ENCODE measurements around the gene SLC22A5. TPM values are rescaled to one million over a fixed set of nuclear protein-coding genes. Genes with fewer than 3 reads are reported as not detected.

SLC22A5 gene
- total and polyA plus RNA-seq, 2 of the 8 experiments (the other 6 are each of a cell fraction or from before 2014, with no cell fraction given) = 4.0 to 9.0 TPM

DNA sequence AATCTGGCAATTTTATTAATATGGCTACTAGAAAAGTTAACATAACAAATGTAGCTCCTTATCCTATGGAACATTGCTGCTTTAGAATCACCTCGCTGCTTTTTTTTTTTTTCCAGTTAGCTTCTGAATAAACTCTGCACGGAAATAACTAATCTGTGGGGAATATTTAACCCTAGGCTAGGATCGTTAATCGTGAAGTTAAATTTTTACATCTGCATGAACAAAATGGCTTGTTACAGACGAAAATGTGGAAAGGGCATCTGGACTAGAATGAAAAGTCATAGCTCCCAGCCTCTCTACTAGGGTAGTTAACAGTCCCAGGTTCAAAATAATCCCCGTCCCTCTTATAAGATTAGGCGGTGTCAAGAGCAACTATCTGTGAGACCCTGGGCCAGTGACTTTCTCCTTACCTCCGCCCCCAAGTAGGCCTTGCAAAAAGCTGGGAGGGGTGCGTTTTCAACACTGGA is 470 bp upstream of the SLC22A5 start:
- no peaks in the 10 kb centered on the region for H3K36me3 ChIP-seq (ENCODE audit: control insufficient read depth in 2 of 4, insufficient read depth in 4 of 4, low read length in 3 of 4)
- peak overlapping the region in 2 of 4 experiments; percentile 34 to 50; a peak in 4 of 7 replicates for H3K9ac ChIP-seq (replicated peaks in 1 of 4; ENCODE audit: extremely low read depth in 1 of 4, low read depth in 3 of 4, low read length in 3 of 4)
- 21% methylated on average over 9 of the region's 9 CpGs; no CpG with 5 or more reads in 1 of the 2 experiments for WGBS, 2 experiments (ENCODE audit: extremely low coverage in 1 of 2, insufficient coverage in 1 of 2, insufficient read length in 1 of 2, insufficient replicate concordance in 2 of 2, low coverage in 1 of 2, low lambda C conversion rate in 2 of 2, missing lambda C conversion rate in 1 of 2)
- no peak overlapping the region for H4K5ac ChIP-seq (ENCODE audit: insufficient read length, low read depth, low read length)
- H3K9me3 ChIP-seq (ENCODE audit: insufficient read depth in 2 of 2, low read depth in 1 of 2, low read length in 1 of 2) = no peaks in the 10 kb centered on the region
- peak overlapping the region; percentile 47 to 72 (median 60) for H3K4me3 ChIP-seq (ENCODE audit: extremely low read depth in 1 of 4, insufficient read depth in 2 of 4, low read depth in 3 of 4, low read length in 4 of 4)
- peak overlapping the region; percentile 72 to 79 for H3K4me2 ChIP-seq (ENCODE audit: insufficient read depth in 1 of 2, low read depth in 2 of 2, low read length in 2 of 2)
- H3K27ac ChIP-seq (ENCODE audit: low read depth, low read length) = no peak overlapping the region
- H2AK5ac ChIP-seq (ENCODE audit: low read depth, low read length) = no peak overlapping the region
- H4K8ac ChIP-seq (ENCODE audit: extremely low read depth, insufficient read depth, low read length) = peak overlapping the region; percentile 85
- CTCF ChIA-PET (ENCODE audit: partially characterized antibody) = interaction anchor here (0.5 to 2.6 kb wide), 13 partner anchors 14 to 304 kb away, joined by 3 to 10 read pairs (median 4); no protein-coding TSS in a partner anchor
- H4K91ac ChIP-seq (replicated peaks; ENCODE audit: insufficient read length, low read length) = no peak overlapping the region
- FAIRE-seq = no peak
- no peak overlapping the region for H3K4ac ChIP-seq (replicated peaks; ENCODE audit: insufficient read length, low read depth, low read length)
- no peak overlapping the region for H2BK12ac ChIP-seq (ENCODE audit: low read depth, low read length)
- no peak overlapping the region; the same call in 1 of the 2 replicates for H3K18ac ChIP-seq (ENCODE audit: extremely low read depth, low read length)
- no peak overlapping the region for H2BK20ac ChIP-seq (ENCODE audit: low read length)
- TF ChIP-seq, protein P1, sequence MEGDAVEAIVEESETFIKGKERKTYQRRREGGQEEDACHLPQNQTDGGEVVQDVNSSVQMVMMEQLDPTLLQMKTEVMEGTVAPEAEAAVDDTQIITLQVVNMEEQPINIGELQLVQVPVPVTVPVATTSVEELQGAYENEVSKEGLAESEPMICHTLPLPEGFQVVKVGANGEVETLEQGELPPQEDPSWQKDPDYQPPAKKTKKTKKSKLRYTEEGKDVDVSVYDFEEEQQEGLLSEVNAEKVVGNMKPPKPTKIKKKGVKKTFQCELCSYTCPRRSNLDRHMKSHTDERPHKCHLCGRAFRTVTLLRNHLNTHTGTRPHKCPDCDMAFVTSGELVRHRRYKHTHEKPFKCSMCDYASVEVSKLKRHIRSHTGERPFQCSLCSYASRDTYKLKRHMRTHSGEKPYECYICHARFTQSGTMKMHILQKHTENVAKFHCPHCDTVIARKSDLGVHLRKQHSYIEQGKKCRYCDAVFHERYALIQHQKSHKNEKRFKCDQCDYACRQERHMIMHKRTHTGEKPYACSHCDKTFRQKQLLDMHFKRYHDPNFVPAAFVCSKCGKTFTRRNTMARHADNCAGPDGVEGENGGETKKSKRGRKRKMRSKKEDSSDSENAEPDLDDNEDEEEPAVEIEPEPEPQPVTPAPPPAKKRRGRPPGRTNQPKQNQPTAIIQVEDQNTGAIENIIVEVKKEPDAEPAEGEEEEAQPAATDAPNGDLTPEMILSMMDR (IDR thresholded peaks at IDR 0.05; ENCODE audit: control extremely low read depth in 1 of 3, insufficient read depth in 1 of 3, low read depth in 1 of 3, low read length in 3 of 3) = no peak
- TF ChIP-seq SAP30 (IDR thresholded peaks at IDR 0.05; ENCODE audit: insufficient read depth, insufficient replicate concordance, low read length) (no peak), TEAD4 (IDR thresholded peaks at IDR 0.05; ENCODE audit: low read depth, low read length) (no peak), CEBPB (IDR thresholded peaks at IDR 0.05; ENCODE audit: low read depth, low read length) (no peak)
- no peak overlapping the region for H2BK5ac ChIP-seq (ENCODE audit: low read depth, low read length)
- H3K79me2 ChIP-seq (ENCODE audit: control insufficient read depth in 1 of 2, insufficient read depth in 2 of 2, low read length in 2 of 2) = no peaks in the 10 kb centered on the region
- H3K23me2 ChIP-seq (ENCODE audit: low read depth, low read length) = peaks cover 12% of the 10 kb centered on the region; the same call in 1 of the 2 replicates
- no peak overlapping the region for H2BK120ac ChIP-seq (replicated peaks; ENCODE audit: low read depth, low read length)
- peak overlapping the region; percentile 64 for H2AFZ ChIP-seq (ENCODE audit: low read length)
- no peak overlapping the region for H3K23ac ChIP-seq (ENCODE audit: insufficient read length)
- 0 out of 2 replicates have a peak overlapping the region, but pooled peaks have one; percentile 61 for H2BK15ac ChIP-seq (ENCODE audit: low read length)
- no peaks in the 10 kb centered on the region; the same call in 1 of the 2 replicates for H3K79me1 ChIP-seq (ENCODE audit: low read depth, low read length)
- no peaks in the 10 kb centered on the region for H4K20me1 ChIP-seq (replicated peaks in 1 of 2; ENCODE audit: control insufficient read depth in 1 of 2, insufficient read depth in 2 of 2, low read length in 2 of 2)
- POLR2A ChIA-PET (ENCODE audit: partially characterized antibody) = interaction anchor here (0.7 to 2.3 kb wide), 4 partner anchors 11 to 121 kb away, joined by 3 to 9 read pairs (median 4); partner anchors contain the start of genes IRF1 and SLC22A4
- peaks cover 0 to 4% (median 2%) of the 10 kb centered on the region in 4 experiments; a peak in 2 of 7 replicates for H3K4me1 ChIP-seq (replicated peaks in 1 of 4; ENCODE audit: control insufficient read depth in 3 of 4, insufficient read depth in 4 of 4, low read length in 3 of 4)
- H3K14ac ChIP-seq (ENCODE audit: insufficient read length) = no peak overlapping the region
- no peak overlapping the region for H3K56ac ChIP-seq (replicated peaks; ENCODE audit: insufficient read length, low read depth, low read length)
- no peak for DNase-seq (ENCODE audit: low read depth in 1 of 2, low spot score in 2 of 2)
- peaks cover 0 to 18% (median 8%) of the 10 kb centered on the region in 4 experiments; a peak in 5 of 7 replicates for H3K27me3 ChIP-seq (replicated peaks in 1 of 4; ENCODE audit: control insufficient read depth in 3 of 4, extremely low read depth in 1 of 4, insufficient read depth in 3 of 4, low read length in 3 of 4)

Data from H1 (cell line).